ENCODE results near the gene CD84.

Gene CD84

DNA sequence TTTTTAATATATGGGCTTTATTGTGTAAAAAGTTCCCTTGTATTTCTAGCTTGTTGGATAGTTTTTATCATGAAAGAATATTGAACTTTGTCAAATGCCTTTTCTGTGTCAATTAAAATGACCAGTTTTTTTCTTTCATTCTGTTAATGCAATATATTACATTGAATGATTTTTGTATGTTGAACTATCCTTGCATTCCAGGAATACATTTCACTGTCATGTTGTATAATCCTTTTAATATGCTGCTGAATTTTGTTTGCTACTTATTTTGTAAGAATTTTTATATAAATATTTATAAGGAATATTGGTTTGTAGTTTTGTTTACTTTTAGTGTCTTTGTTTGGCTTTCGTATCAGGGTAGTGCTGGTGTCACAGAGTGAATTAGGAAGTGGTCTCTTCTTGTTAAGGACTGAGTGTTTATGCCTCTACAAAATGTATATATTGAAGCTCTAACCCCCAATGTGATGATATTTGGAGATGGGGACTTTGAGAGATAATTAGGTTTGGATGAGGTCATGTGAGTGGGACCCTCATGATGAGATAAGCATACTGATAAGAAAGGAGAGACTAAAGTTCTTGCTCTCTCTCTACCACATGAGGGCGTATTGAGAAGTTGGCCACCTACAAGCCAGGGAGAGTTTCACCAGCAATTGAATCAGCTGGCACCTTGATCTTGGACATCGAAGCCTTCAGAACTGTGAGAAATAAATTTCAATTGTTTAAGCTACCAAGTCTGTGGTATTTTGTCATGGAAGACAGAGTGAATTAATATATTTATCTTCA is 44.3 kb downstream of the CD84 start:
- TF ChIP-seq POLR2AphosphoS5 (IDR thresholded peaks at IDR 0.05; ENCODE audit: low read depth, low read length) (no peak), SIN3A (IDR thresholded peaks at IDR 0.05; ENCODE audit: borderline replicate concordance, insufficient read depth, low read length) (no peak), FOXP2 (optimal IDR thresholded peaks at IDR 0.05; ENCODE audit: borderline replicate concordance, extremely low read depth, extremely low read length, insufficient read depth) (no peak), TAF1 (IDR thresholded peaks at IDR 0.05; ENCODE audit: borderline replicate concordance, insufficient read depth, low read length) (no peak)
- TF ChIP-seq, protein P1, sequence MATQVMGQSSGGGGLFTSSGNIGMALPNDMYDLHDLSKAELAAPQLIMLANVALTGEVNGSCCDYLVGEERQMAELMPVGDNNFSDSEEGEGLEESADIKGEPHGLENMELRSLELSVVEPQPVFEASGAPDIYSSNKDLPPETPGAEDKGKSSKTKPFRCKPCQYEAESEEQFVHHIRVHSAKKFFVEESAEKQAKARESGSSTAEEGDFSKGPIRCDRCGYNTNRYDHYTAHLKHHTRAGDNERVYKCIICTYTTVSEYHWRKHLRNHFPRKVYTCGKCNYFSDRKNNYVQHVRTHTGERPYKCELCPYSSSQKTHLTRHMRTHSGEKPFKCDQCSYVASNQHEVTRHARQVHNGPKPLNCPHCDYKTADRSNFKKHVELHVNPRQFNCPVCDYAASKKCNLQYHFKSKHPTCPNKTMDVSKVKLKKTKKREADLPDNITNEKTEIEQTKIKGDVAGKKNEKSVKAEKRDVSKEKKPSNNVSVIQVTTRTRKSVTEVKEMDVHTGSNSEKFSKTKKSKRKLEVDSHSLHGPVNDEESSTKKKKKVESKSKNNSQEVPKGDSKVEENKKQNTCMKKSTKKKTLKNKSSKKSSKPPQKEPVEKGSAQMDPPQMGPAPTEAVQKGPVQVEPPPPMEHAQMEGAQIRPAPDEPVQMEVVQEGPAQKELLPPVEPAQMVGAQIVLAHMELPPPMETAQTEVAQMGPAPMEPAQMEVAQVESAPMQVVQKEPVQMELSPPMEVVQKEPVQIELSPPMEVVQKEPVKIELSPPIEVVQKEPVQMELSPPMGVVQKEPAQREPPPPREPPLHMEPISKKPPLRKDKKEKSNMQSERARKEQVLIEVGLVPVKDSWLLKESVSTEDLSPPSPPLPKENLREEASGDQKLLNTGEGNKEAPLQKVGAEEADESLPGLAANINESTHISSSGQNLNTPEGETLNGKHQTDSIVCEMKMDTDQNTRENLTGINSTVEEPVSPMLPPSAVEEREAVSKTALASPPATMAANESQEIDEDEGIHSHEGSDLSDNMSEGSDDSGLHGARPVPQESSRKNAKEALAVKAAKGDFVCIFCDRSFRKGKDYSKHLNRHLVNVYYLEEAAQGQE (IDR thresholded peaks at IDR 0.05; ENCODE audit: insufficient read depth in 1 of 2, low read depth in 2 of 2, low read length in 2 of 2), result no peak

DNA sequence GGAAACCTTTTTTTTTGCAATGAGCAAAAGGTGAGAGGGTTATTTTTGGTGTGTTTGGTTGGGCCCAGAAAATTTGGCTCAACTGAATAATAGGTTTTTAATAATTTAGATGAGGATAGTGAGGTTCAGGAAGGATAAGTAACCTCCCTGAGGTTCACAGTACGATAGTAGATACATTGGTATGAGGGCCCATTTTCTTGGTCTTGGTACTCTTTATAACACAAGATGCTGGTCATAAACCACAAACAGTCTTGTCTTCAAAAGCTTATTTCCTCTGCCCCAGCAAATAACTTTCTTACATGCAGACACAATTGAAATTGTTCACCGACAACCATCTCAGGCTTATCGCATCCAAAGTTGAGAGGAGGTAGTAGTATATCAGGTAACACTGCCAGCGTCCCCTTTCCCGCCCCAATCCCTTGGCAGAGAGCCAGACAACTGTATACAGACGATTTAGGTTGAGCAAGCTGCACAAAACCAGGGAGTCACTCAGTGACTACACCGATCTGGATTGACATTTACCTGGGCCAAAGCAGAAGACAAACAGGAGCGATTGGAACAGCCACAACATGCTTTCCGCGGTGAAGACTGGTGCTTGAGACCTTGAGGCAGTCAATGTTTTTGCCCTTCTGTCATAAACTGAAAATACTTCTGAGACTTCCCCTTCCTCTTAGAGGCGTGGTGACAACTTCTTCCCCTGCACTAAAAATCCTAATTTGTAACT is 56.5 kb downstream of the CD84 start, which contains the start of gene SLAMF6:
TSS of gene SLAMF6 (minus strand) at position 634 of the 724 bp plus-strand sequence. CDS start at position 571, 63 bp downstream.
- TF ChIP-seq, protein P1 (IDR thresholded peaks at IDR 0.05; ENCODE audit: insufficient read depth in 1 of 2, low read depth in 2 of 2, low read length in 2 of 2), result no peak
- no peak for TF ChIP-seq FOXP2 (optimal IDR thresholded peaks at IDR 0.05; ENCODE audit: borderline replicate concordance, extremely low read depth, extremely low read length, insufficient read depth)
- TF ChIP-seq SIN3A (IDR thresholded peaks at IDR 0.05; ENCODE audit: borderline replicate concordance, insufficient read depth, low read length), result no peak
- TF ChIP-seq POLR2AphosphoS5 (IDR thresholded peaks at IDR 0.05; ENCODE audit: low read depth, low read length), result no peak
- no peak for TF ChIP-seq TAF1 (IDR thresholded peaks at IDR 0.05; ENCODE audit: borderline replicate concordance, insufficient read depth, low read length)

DNA sequence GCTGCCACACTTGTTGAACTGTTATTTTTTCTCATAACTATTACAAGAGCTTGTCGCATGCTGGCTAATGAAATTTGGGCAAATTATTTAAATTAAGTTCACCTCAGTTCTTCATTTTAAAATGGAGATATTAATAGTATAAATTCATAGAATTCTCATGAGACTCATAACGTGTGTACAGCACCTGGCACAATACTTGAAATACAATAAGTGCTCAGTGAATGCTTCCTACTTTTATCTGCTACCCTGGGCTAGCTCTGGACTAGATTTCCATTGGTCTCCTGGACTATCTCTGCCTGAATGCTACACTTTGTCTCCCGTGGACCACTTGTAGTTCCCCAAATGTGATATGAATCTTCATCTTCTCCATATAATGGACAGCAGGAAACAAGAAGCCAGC is 57.2 kb downstream of the CD84 start:
- no peak for TF ChIP-seq TAF1 (IDR thresholded peaks at IDR 0.05; ENCODE audit: borderline replicate concordance, insufficient read depth, low read length)
- TF ChIP-seq POLR2AphosphoS5 (IDR thresholded peaks at IDR 0.05; ENCODE audit: low read depth, low read length), result no peak
- TF ChIP-seq SIN3A (IDR thresholded peaks at IDR 0.05; ENCODE audit: borderline replicate concordance, insufficient read depth, low read length), result no peak
- TF ChIP-seq, protein P1 (IDR thresholded peaks at IDR 0.05; ENCODE audit: insufficient read depth in 1 of 2, low read depth in 2 of 2, low read length in 2 of 2), result no peak
- no peak for TF ChIP-seq FOXP2 (optimal IDR thresholded peaks at IDR 0.05; ENCODE audit: borderline replicate concordance, extremely low read depth, extremely low read length, insufficient read depth)

DNA sequence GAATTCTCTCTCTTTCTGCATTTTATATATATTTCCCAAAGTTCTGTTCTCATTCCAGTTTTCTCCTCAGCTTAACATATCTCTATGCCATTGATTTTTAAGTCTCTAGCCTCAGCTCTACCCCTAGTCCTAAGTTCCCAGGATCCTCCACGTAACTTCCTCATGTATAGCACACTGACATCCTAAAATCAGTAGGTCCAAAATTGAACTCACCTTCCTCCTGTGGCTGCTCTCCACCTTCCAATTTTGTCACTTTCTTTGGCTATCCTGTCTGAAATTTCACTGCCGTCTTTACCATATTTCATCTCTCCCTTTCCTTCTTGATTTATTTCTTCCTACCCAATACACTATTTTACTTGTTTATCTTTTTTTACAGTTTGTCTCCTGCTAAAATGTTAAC is 57.7 kb downstream of the CD84 start:
- TF ChIP-seq POLR2AphosphoS5 (IDR thresholded peaks at IDR 0.05; ENCODE audit: low read depth, low read length) (no peak), FOXP2 (optimal IDR thresholded peaks at IDR 0.05; ENCODE audit: borderline replicate concordance, extremely low read depth, extremely low read length, insufficient read depth) (no peak), SIN3A (IDR thresholded peaks at IDR 0.05; ENCODE audit: borderline replicate concordance, insufficient read depth, low read length) (no peak), TAF1 (IDR thresholded peaks at IDR 0.05; ENCODE audit: borderline replicate concordance, insufficient read depth, low read length) (no peak)
- TF ChIP-seq, protein P1 (IDR thresholded peaks at IDR 0.05; ENCODE audit: insufficient read depth in 1 of 2, low read depth in 2 of 2, low read length in 2 of 2), result no peak
